PC-9 (cell line): ENCODE measurements around the gene SCAPER.

Experiments
- EZH2 ChIP-seq: fragments of 200-600 bp; sonication (generic); IDR thresholded peaks from 2 replicates; pipeline ENCODE4 v1.8.0; 2017; ENCODE audit warnings: antibody characterized with exemption, low read depth
- TF ChIP-seq, protein P1 (sequence below): fragments of 200-600 bp; sonication (generic); conservative IDR thresholded peaks from 2 replicates; pipeline ENCODE4 v1.6.1; 2017; ENCODE audit warnings: mixed run types, antibody characterized with exemption, mild to moderate bottlenecking, moderate library complexity

DNA sequence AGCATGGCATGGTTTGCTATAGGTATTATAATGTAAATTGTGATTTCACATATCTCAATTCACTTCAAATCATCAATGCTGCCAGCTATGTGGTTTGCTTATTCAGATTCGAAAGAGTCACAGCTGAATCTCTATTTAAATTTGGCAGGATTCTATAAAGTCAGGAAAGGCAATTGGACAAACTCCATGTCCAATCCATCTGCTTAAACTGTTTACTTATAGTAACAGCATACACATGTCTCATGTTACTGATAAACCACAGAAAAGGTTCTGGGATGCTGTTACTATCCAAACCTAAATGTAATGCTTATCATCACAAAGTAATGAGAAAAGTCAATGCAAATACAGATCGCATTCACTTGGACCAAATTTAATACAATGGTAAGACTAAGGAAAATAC lies 338.9 kb downstream of the SCAPER start:
- TF ChIP-seq, protein P1, sequence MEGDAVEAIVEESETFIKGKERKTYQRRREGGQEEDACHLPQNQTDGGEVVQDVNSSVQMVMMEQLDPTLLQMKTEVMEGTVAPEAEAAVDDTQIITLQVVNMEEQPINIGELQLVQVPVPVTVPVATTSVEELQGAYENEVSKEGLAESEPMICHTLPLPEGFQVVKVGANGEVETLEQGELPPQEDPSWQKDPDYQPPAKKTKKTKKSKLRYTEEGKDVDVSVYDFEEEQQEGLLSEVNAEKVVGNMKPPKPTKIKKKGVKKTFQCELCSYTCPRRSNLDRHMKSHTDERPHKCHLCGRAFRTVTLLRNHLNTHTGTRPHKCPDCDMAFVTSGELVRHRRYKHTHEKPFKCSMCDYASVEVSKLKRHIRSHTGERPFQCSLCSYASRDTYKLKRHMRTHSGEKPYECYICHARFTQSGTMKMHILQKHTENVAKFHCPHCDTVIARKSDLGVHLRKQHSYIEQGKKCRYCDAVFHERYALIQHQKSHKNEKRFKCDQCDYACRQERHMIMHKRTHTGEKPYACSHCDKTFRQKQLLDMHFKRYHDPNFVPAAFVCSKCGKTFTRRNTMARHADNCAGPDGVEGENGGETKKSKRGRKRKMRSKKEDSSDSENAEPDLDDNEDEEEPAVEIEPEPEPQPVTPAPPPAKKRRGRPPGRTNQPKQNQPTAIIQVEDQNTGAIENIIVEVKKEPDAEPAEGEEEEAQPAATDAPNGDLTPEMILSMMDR = no peak
- no peak for TF ChIP-seq EZH2
